Pancreas (tissue), 10 donors: ENCODE results near the gene FBXO31. TPM values are rescaled to one million over a fixed set of nuclear protein-coding genes. Genes with fewer than 3 reads are reported as not detected.
A peak's percentile ranks its signal among the peaks of the same experiment; 100 is the strongest.

Source experiments
- ATAC-seq, 4 donors: fragments of 200-7000 bp; cut with Tn5 transposase; one replicate each; pipeline versions ENCODE4 v1.8.0 to v1.9.1; 2020; ENCODE audit warnings: mild to moderate bottlenecking in 4 of 4, moderate library complexity in 4 of 4
- DNase-seq, 6 donors: peaks; one replicate each; pipeline ENCODE4 v3.0.0-alpha.2; 2020
- FAIRE-seq: peaks from 2 replicates; lab custom pipeline; 2012; peaks lifted over from hg19 to GRCh38; lab: Jason Lieb, UNC
- H3K27ac ChIP-seq, 4 donors: fragments of 200-600 bp; sonication (generic); 1 replicate in 3 of 4; 2 replicates in 1 of 4; pipeline versions ENCODE4 v1.5.0 to v1.8.0; 2020
- H3K27me3 ChIP-seq, 4 donors: fragments of 200-600 bp; one replicate each; pipeline ENCODE4 v1.8.0; 2021
- H3K36me3 ChIP-seq, 3 donors: fragments of 200-600 bp; sonication (generic) in 1 of 3; one replicate each; pipeline versions ENCODE4 v1.5.0 to v1.8.0; 2020 to 2021
- H3K4me1 ChIP-seq, 3 donors: fragments of 200-600 bp; one replicate each; pipeline ENCODE4 v1.8.0; 2021
- H3K4me3 ChIP-seq, 4 donors: fragments of 200-600 bp; sonication (generic) in 2 of 4; one replicate each; pipeline versions ENCODE4 v1.5.0 to v1.8.0; 2020 to 2021
- H3K9me3 ChIP-seq, 4 donors: fragments of 200-600 bp; one replicate each; pipeline ENCODE4 v1.8.0; 2021
- WGBS, 2 donors: extraction: QIAGEN DNeasy Blood & Tissue Kit; methylation state at CpG; one replicate each; pipeline ENCODE4 v1.1.7; 2013; 5-methylcytosine and 5-hydroxymethylcytosine counted together
- intact Hi-C, 3 donors: fragments of 100-400 bp; cut with DNase I; formaldehyde crosslinking; loops; one replicate each; pipeline versions ENCODE4 v1.11.1 to v1.14.2; 2022
- polyA plus RNA-seq, 2 donors: library from polyadenylated mRNA; stranded (reverse); fragments of 200-250 nt; gene quantifications; one replicate each; pipeline ENCODE4 v1.2.3, GENCODE V29; 2013
- total RNA-seq, 6 donors: library from RNA; stranded (reverse); fragmentation: NEBNext Ultra II Directional in 4 of 6; extraction: Animal tissue kit (Norgen Biotek cat#: 25700) in 4 of 6; gene quantifications; one replicate each; pipeline versions ENCODE4 v1.2.1 to v1.2.4, GENCODE V29; 2021 to 2023
- TF ChIP-seq, protein P1 (sequence below), 4 donors: fragments of 200-600 bp; sonication (generic) in 3 of 4; IDR thresholded peaks; one replicate each; pipeline versions ENCODE4 v1.5.0 to v1.8.0; 2021; ENCODE audit warnings: antibody characterized with exemption in 4 of 4
- donor health status: healthy with polysubstance abuse.
- donor health status: DM: no; HTN: no; CAD: no; lungs with moderate emphysema.
- donor health status: DM: no; HTN: no; CAD: no.
- donor health status: control.
- donor health status: control.
- donor health status: Bipolar disorder and iron deficiency.
- donor health status: DM: yes; HTN: yes; CAD: no.
- donor health status: DM: no; HTN: no; CAD: no.
- donor health status: DM: no; HTN: no; CAD: no.
- donor health status: DM: yes; HTN: yes; CAD: no.

The FBXO31 gene
- total and polyA plus RNA-seq, 8 donors = 18.8 to 37.3 (median 24.9) TPM

DNA sequence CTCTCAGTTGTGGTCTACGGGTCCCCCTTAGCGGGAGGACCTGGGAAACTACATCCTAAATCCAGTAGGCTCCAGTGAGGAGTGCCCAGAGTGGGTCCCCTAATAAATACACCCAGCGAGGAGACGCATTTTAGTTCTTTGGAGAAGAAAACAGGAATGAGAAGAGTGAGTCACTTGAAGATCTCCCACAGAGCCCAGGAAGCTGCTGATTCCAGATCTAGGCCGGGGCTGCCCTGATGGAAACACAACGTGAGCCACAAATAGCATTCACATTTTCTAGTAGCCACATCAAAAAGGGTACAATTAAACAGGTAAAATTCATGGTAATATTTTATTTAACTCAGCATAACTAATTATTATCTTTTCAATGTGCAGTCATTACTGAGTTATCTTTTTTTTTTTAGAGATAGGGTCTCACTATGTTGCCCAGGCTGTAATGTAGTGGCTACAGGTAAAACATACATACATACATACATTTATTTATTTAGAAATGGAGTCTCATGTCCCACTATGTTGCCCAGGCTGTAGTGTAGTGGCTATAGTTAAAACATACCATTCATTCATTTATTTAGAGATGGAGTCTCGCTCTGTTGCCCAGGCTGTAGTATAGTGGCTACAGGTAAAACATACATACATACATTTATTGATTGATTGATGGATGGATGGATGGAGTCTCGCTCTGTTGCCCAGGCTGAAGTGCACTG lies 21.5 kb downstream of the FBXO31 start:
- H3K36me3 ChIP-seq = peaks cover 0 to 13% (median 0%) of the 10 kb centered on the region in 3 donors

DNA sequence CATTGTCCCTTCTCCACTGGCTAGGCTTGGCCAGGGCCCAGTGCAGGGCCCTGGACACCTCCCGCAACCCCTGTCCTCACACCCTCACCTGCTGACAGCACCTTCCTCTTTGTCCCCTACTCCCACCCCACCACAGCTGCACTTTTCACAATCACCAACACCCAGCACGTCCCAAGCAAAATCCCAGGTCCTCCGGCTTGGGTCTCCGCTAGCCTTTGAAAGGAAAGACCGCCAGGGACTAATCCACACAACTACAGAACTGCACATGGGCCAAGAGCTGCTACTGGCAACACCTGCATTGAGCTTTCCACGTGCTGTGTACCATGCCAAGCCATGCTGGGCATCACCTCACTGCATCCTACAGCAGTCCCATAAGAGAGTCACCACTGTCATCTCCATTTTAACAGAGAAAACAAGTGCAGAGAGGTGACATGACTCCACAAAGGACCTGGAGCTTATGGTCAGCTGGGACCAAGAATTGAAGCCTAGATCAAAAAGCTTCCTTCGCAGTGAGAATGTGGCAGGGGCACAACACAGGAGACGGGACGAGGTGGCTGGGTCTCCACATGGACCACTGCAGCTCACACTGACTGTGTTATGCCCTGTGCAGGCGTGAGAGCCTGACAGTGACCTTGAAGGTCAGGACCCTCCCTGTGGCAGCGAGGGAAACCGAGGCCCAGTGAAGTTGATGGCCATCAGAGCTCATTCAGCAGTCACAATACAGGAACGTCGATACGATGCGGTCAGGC lies 22.5 kb downstream of the FBXO31 start:
- TF ChIP-seq, protein P1, sequence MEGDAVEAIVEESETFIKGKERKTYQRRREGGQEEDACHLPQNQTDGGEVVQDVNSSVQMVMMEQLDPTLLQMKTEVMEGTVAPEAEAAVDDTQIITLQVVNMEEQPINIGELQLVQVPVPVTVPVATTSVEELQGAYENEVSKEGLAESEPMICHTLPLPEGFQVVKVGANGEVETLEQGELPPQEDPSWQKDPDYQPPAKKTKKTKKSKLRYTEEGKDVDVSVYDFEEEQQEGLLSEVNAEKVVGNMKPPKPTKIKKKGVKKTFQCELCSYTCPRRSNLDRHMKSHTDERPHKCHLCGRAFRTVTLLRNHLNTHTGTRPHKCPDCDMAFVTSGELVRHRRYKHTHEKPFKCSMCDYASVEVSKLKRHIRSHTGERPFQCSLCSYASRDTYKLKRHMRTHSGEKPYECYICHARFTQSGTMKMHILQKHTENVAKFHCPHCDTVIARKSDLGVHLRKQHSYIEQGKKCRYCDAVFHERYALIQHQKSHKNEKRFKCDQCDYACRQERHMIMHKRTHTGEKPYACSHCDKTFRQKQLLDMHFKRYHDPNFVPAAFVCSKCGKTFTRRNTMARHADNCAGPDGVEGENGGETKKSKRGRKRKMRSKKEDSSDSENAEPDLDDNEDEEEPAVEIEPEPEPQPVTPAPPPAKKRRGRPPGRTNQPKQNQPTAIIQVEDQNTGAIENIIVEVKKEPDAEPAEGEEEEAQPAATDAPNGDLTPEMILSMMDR (IDR thresholded peaks at IDR 0.05) = no peak
- Histone ChIP-seq H3K27ac (no peak overlapping the region), H3K4me1 (peaks cover 0 to 7% (median 6%) of the 10 kb centered on the region in 3 donors), H3K36me3 (peaks cover 0 to 13% (median 0%) of the 10 kb centered on the region in 3 donors), H3K27me3 (no peaks in the 10 kb centered on the region), H3K9me3 (no peaks in the 10 kb centered on the region), H3K4me3 (no peak overlapping the region)
- WGBS, 2 donors = 97 to 99% methylated on average over 16 of the region's 16 CpGs
- DNase-seq (peak in 2 of 6 donors; percentile 7 to 18), ATAC-seq (no peak), FAIRE-seq (no peak)
- intact Hi-C loops = no loop called here

More for the DNA sequence above, 21.5 kb downstream of the FBXO31 start:
- Histone ChIP-seq H3K27ac (no peak overlapping the region), H3K9me3 (no peaks in the 10 kb centered on the region), H3K27me3 (no peaks in the 10 kb centered on the region), H3K4me3 (no peak overlapping the region), H3K4me1 (peaks cover 0 to 7% (median 6%) of the 10 kb centered on the region in 3 donors)
- intact Hi-C loops = no loop called here
- TF ChIP-seq, protein P1 (IDR thresholded peaks at IDR 0.05) = no peak
- FAIRE-seq (no peak), ATAC-seq (no peak), DNase-seq (peak in 1 of 6 donors; percentile 3)
- 97% methylated on average over 8 of the region's 8 CpGs for WGBS, 2 donors

DNA sequence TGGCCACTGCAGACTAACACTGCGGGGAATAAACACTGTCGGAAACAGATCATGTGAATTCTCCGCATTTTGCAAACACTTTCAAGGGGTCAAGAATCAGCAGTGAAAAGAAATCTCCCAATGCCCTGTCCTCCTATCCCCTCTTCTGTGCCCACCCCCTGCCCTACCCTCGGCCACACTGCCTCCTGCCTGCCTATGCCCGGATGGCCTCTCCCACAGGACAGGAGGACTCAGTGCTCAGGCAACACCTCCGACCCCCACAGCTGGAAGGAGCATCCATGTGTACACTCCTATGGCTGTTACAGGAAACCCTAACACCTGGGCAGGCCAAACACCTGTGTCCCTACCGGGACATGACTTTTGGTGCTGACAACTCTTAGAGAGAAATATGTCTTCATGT lies 24.5 kb downstream of the FBXO31 start:
- ATAC-seq (peak in 1 of 4 donors; percentile 5), DNase-seq (peak in 1 of 6 donors; percentile 11), FAIRE-seq (no peak)
- H3K36me3 ChIP-seq = peaks cover 0 to 13% (median 0%) of the 10 kb centered on the region in 3 donors
- TF ChIP-seq, protein P1 (IDR thresholded peaks at IDR 0.05) = no peak
- no peaks in the 10 kb centered on the region for H3K27me3 ChIP-seq
- no peaks in the 10 kb centered on the region for H3K9me3 ChIP-seq
- peaks cover 0 to 2% (median 2%) of the 10 kb centered on the region in 3 donors for H3K4me1 ChIP-seq
- H3K27ac ChIP-seq = no peak overlapping the region
- intact Hi-C loops = no loop called here
- no peak overlapping the region for H3K4me3 ChIP-seq
- WGBS, 2 donors = 91 to 93% methylated on average over 7 of the region's 7 CpGs

DNA sequence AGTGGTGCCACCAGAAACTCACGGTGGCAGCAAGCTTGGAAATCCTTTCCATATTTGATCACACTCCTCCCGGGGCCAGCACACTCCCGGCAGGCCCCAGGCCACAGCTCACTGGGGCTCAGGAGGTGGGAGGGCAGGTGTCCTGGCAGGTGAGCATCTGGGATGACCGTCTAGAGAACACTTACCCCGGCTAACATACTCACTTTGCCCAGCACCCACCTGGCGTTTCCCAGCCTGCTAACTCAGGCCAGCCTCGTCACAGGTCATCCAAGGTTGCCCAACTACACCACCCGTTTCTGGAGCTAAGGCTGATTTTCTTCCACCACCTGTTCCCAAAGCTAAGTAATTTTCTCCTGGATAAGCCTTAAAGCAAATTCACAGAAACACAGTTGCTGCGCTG lies 24.9 kb downstream of the FBXO31 start:
- H3K36me3 ChIP-seq = peaks cover 0 to 13% (median 0%) of the 10 kb centered on the region in 3 donors
- H3K4me3 ChIP-seq = no peak overlapping the region
- no peak overlapping the region for H3K27ac ChIP-seq
- no peaks in the 10 kb centered on the region for H3K9me3 ChIP-seq
- TF ChIP-seq, protein P1 (IDR thresholded peaks at IDR 0.05) = no peak
- no peaks in the 10 kb centered on the region for H3K27me3 ChIP-seq
- DNase-seq (peak in 1 of 6 donors; percentile 13), FAIRE-seq (no peak), ATAC-seq (peak in 2 of 4 donors; percentile 34 to 43)
- H3K4me1 ChIP-seq = no peaks in the 10 kb centered on the region
- 76 to 77% methylated on average over 9 of the region's 9 CpGs for WGBS, 2 donors
- intact Hi-C loops = no loop called here
